Fibroblast of skin of left quadriceps (primary cell): ENCODE measurements around the gene IGSF3.

ENCODE experiments used
- DNase-seq, 2 experiments: peaks; one replicate each; pipeline ENCODE4 v3.0.0-alpha.2; 2013; ENCODE audit warnings: low read depth in 2 of 2

IGSF3 gene

GRCh38 chr1:116557323-116557878 is 110.1 kb downstream of the IGSF3 start:
- no peak for DNase-seq

GRCh38 chr1:116556289-116557006 is 111.1 kb downstream of the IGSF3 start:
- DNase-seq = no peak

GRCh38 chr1:116554924-116555323 is 112.6 kb downstream of the IGSF3 start:
- DNase-seq = no peak

- DNase-seq = no peak
Measured at GRCh38 chr1:116553386-116554115, 114.0 kb downstream of the IGSF3 start.

GRCh38 chr1:116546354-116546977 is 121.1 kb downstream of the IGSF3 start:
- DNase-seq = no peak

DNA sequence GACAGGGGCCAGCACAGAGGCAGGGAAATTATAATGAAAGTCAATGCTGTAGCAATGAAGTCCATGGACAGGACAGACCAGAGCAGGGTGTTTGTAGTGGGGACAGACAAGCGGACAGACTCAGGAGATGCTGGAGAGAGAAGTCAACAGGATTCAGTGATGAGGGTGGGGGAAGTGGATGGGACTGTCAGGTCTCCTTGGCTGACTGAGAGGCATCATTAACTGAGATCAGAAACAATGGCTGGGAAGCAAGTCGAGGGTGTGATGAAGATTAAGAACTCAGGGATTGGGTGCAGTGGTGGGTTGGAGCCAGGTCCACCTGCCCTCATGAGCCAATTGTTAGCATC is 122.2 kb downstream of the IGSF3 start:
- DNase-seq = no peak

DNA sequence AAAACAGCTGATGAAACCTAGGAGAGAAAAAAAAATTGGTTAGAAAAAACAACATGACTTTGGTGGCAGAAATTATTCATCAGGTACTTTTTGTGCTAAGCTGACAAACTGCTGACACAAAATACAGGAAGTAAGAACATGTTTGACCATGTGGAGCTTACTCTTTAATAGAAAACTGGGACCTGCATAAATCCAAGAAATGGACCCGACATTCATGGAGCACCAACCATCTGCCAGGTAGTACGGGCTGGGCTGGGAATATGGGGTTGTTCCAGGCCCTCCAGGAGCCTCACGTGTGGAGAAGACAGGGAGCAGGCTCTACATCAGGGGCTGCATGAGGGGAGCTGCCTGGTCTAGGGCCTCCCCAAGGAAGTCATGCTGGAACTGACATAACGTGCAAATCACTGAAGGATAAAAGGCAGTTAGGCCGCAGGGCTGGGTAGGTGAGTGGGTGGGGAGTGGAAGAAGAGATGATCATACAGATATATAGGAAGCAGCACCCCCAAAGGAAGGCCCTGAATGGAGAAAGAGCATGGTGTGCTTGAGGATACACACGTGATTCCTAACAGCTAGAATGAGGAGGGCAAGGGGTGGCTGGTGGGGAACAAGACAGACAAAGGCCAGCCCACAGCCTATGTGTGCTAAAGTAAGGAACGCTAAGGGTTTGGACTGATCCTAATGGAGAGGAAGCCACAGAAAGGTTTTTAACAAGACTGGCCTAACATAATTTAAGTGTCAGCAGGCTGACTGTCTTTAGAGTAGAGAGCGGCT is 122.8 kb downstream of the IGSF3 start:
- DNase-seq = no peak

GRCh38 chr1:116540088-116540487 is 127.4 kb downstream of the IGSF3 start:
- DNase-seq = no peak

GRCh38 chr1:116538544-116538943 is 129.0 kb downstream of the IGSF3 start:
- no peak for DNase-seq

- DNase-seq = no peak
Measured at GRCh38 chr1:116537898-116538297, 129.6 kb downstream of the IGSF3 start.

- DNase-seq = no peak
Measured at GRCh38 chr1:116537040-116537831, 130.3 kb downstream of the IGSF3 start.

DNA sequence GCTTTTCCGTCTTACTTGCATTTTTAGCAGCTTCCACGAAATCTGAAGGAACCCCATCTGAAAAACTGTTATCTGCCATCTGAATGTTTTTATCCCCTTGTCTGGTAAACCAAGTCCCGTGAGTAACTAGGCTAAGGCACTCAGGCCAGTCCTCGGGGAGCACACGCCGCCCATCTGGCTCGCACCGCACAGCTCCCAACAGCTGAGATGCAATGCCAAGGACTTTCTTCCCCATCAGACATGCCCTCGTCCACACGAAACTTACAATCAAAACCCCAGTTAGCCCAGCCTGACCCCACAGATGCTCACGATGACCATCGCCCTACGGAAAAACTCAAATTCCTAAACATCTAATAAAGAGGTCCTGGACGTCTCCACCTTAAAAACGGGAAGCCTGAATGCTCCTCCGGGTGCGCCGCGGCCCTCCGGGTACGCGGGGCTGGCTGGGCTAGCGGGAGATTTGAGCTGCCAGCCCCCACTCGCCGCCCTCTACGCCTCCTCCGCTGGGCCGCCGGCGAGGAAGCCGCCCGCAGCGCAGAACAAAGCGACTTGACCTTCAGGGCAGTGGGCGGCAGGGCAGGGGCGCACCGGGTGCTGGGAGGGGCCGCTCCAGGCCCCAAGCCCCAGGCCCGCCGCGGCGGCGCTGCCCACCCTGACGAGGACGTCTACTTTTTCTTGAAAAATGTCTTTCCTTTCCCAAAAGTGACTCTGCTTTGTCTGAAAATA is 133.4 kb downstream of the IGSF3 start:
- no peak for DNase-seq

- no peak for DNase-seq
Measured at GRCh38 chr1:116533429-116533820, 134.1 kb downstream of the IGSF3 start.

DNA sequence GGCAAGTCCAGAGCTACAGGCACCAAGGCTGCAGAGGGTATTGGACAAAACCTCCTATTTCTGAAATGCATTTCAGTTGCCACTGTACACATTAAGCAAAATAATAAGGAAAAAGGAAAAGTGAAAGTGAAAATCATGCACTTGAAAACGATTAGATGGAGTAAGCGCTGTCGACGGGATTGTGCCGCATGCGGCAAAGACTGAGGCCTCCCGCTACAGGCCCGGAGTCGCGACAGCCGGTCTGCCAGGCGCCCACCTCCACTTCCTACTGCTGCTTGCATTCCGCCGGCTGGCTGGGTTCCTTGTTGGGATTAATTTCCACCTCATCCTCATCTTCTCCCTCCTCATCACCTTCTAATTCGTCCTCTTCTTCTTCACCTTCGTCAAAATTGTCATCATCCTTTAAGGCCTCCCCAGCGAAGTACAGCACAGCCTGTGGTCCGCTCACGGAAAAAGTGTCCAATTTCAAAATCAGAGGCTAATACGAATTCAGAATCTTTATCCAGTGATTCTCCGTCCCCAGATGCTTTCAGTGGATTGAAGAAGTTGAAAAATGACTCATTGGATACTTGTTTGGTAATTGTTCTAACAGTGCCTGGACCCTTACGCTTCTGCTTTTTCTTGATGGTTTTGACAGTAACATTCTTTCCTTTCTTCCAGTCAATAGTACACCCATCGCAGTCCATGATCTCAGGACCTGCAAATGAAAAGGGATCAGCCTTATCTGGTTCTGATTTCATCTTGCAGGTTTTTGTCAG is 134.7 kb downstream of the IGSF3 start:
- DNase-seq = no peak

DNA sequence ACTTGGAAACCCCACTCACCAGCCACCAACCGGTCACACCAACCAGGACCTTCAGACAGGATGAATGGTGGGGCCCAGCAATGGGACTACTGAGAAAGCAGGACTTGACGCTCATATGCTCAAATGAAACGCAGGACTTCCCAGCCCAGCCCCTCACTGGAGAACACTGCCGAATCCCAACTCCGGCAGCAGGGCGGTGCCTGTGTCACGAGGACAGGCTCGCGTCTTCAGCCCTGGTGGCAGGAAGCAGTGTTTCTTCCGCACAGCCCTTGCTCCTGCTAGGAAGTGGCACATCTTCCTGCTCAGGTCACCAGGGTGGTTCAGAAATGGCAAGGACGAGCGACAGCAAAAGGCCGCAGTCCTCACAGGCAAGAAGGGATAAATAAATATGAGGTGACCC is 135.6 kb downstream of the IGSF3 start:
- DNase-seq = no peak

DNA sequence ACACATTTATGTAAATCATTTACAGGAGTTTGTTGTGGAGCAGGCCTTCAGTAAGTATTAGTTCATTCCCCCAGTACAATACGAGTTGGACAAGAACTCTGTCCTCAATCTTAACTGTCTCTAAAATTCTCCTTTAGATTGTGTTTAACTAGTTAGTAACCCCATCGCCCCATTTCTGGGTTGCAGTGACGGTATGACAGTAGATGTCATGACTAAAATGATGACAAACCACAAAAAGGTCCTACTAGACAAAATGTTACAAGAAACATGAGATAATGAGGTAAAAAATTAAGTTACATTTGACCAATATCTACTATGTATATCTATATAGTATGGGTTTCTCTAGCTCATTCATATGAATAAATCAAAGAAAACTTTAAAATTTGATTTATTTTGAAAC is 137.9 kb downstream of the IGSF3 start:
- DNase-seq = no peak

DNA sequence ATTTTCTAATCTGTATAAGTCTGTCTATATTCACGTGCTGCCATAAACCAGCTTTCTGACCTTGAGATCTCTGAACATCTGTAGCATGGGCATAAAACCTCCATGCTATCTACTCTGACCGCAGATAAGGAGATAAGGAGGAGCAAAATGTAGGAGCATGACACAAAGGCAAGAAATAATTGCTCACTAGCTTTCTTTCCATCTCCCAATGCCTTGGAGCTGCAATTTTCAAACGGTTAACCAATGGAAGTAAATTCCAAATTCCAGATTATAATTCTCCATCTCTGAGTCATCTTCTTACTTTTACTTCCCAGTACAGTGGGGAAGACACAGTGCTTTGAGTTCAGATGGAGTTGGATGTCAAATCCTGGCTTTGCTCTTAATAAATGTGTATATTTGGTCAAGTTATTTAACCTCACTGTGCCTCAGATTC is 138.3 kb downstream of the IGSF3 start:
- no peak for DNase-seq

DNA sequence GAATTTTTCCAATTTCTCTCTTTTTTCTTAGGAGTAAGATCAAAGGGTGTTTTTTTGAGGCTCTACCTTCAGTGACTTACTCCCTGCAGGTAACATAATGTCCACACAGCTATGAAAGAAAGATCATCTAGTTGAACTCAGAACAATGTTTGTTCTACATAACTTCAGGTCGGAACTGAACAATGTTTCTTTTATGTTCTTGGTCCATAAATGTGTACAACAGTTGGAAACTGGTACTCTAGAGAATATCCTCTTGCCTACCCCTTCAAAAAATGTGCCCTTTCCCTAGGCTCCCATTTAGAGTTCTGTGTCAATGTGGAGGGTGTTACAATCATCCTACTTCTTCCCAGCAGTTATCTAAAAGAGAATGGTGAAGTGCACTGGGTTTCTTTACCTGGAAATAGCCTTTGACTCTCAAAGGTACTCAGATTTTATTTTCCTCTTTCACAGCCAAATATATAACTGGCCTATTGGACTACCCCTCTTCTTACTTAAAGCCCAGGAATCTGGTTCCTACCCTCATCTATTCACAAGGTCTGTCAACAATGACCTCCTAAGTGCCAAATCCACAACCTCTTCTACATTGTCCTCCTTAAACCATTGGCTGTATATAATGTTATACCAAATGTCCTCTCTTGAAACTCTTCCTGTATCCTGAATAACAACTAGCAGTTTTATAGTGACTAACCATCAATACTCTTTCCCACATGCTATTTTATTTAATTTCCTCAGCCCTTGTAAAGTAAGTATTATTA is 139.0 kb downstream of the IGSF3 start:
- no peak for DNase-seq

DNA sequence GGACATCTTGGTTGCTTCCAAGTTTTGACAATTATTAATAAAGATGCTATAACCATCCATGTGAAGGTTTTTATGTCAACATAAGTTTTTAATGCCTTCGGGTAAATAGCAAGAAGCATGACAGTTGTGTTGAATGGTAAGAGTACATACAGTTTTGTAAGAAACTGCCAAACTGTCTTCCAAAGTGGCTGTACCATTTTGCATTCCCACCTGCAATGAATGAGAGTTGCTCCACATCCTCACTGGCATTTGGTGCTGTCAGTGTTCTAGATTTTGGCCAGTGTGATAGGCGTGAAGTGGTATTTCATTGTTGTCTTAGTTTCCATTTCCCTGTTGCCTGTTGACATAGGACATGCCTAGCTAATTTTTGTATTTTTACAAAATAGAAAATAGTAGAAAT is 142.1 kb downstream of the IGSF3 start:
- DNase-seq = no peak
